Calu3 (cell line): ENCODE data around the gene ZNF775. TPM values are rescaled to one million over a fixed set of nuclear protein-coding genes. Genes with fewer than 3 reads are reported as not detected.

Experiments used
- BruUV-seq: library from RNA; stranded (reverse); fragments of 400-500 nt; replicated peaks from 2 replicates; lab custom pipeline; 2021; lab: Mats Ljungman, UMichigan
- CTCF ChIA-PET: fragments of 300-600 bp; sonication (Branson Sonifier 250); formaldehyde crosslinking; loops from one replicate; lab custom pipeline; 2022; ENCODE audit warnings: antibody characterized with exemption; lab: Charles Lee
- DNase-seq: peaks from one replicate; pipeline ENCODE4 v3.0.0; 2022
- H3K27ac Mint-ChIP-seq: one replicate; pipeline ENCODE4 v1.8.0; 2022; ENCODE audit warnings: mixed read lengths; ENCODE audit not compliant: unreplicated experiment
- H3K27me3 Mint-ChIP-seq: one replicate; pipeline ENCODE4 v1.8.0; 2022; ENCODE audit warnings: mixed read lengths; ENCODE audit not compliant: unreplicated experiment
- H3K36me3 Mint-ChIP-seq: one replicate; pipeline ENCODE4 v1.8.0; 2022; ENCODE audit warnings: mild to moderate bottlenecking, moderate library complexity, mixed read lengths; ENCODE audit not compliant: insufficient read depth, unreplicated experiment
- H3K4me1 Mint-ChIP-seq: one replicate; pipeline ENCODE4 v1.8.0; 2022; ENCODE audit warnings: mild to moderate bottlenecking, low read depth, mixed read lengths; ENCODE audit not compliant: unreplicated experiment
- H3K4me3 Mint-ChIP-seq: one replicate; pipeline ENCODE4 v1.8.0; 2022; ENCODE audit warnings: mild to moderate bottlenecking, low read depth, moderate library complexity, mixed read lengths; ENCODE audit not compliant: unreplicated experiment
- H3K9me3 Mint-ChIP-seq: one replicate; pipeline ENCODE4 v1.8.0; 2022; ENCODE audit warnings: low read depth, mixed read lengths; ENCODE audit not compliant: unreplicated experiment
- CTCF ChIP-seq: fragments of 200-600 bp; IDR thresholded peaks from one replicate; pipeline ENCODE4 v1.8.0; 2022; ENCODE audit warnings: antibody characterized with exemption; ENCODE audit not compliant: unreplicated experiment
- intact Hi-C: fragments of 100-400 bp; cut with micrococcal nuclease; formaldehyde crosslinking; loops from one replicate; pipeline ENCODE4 v1.10.0; 2022; ENCODE audit not compliant: unreplicated experiment
- total RNA-seq: library from RNA; stranded (reverse); gene quantifications from 2 replicates; pipeline ENCODE4 v1.2.3, GENCODE V29; 2022

ZNF775 gene
- total RNA-seq, 1 experiment from 2014 or later, result 5.8 TPM

GRCh38 chr7:150375662-150376521 lies 3.2 kb upstream of the ZNF775 start:
- no peaks in the 10 kb centered on the region for H3K27me3 Mint-ChIP-seq
- H3K4me1 Mint-ChIP-seq, result peaks cover 66% of the 10 kb centered on the region
- CTCF ChIA-PET, result no interaction called here
- H3K9me3 Mint-ChIP-seq, result no peaks in the 10 kb centered on the region
- peak overlapping the region; percentile 7 for H3K4me3 Mint-ChIP-seq
- intact Hi-C loops, result no loop called here
- peaks cover 79% of the 10 kb centered on the region for H3K36me3 Mint-ChIP-seq
- no peak for DNase-seq
- no TSS peak for BruUV-seq
- H3K27ac Mint-ChIP-seq, result peak overlapping the region; percentile 65
- no peak for TF ChIP-seq CTCF

- Mint-ChIP-seq H3K4me1 (peaks cover 64% of the 10 kb centered on the region), H3K9me3 (no peaks in the 10 kb centered on the region), H3K4me3 (peak overlapping the region; percentile 7), H3K36me3 (peaks cover 76% of the 10 kb centered on the region), H3K27ac (peak overlapping the region; percentile 65), H3K27me3 (no peaks in the 10 kb centered on the region)
- TF ChIP-seq CTCF, result no peak
- no peak for DNase-seq
- CTCF ChIA-PET, result no interaction called here
- BruUV-seq, result no TSS peak
- intact Hi-C loops, result no loop called here
Measured at GRCh38 chr7:150376560-150376959, 2.6 kb upstream of the ZNF775 start.

- no peak for TF ChIP-seq CTCF
- no peaks in the 10 kb centered on the region for H3K9me3 Mint-ChIP-seq
- H3K4me1 Mint-ChIP-seq, result peaks cover 64% of the 10 kb centered on the region
- CTCF ChIA-PET, result no interaction called here
- H3K27me3 Mint-ChIP-seq, result no peaks in the 10 kb centered on the region
- H3K36me3 Mint-ChIP-seq, result peaks cover 72% of the 10 kb centered on the region
- no TSS peak for BruUV-seq
- peak overlapping the region; percentile 65 for H3K27ac Mint-ChIP-seq
- DNase-seq, result no peak
- peak overlapping the region; percentile 96 for H3K4me3 Mint-ChIP-seq
- intact Hi-C loops, result no loop called here
Measured at GRCh38 chr7:150377196-150377595, 1.9 kb upstream of the ZNF775 start.

- CTCF ChIA-PET, result interaction anchor here (1.0 kb wide), 1 partner anchor 28 kb away, joined by 4 read pairs; a partner anchor contains a TSS
Measured at GRCh38 chr7:150377635-150378034, 1.5 kb upstream of the ZNF775 start.

More at GRCh38 chr7:150377635-150378034, 1.5 kb upstream of the ZNF775 start:
- no TSS peak for BruUV-seq
- DNase-seq, result no peak
- Mint-ChIP-seq H3K27ac (peak overlapping the region; percentile 65), H3K4me3 (peak overlapping the region; percentile 96), H3K36me3 (peaks cover 68% of the 10 kb centered on the region), H3K9me3 (no peaks in the 10 kb centered on the region), H3K4me1 (peaks cover 62% of the 10 kb centered on the region), H3K27me3 (no peaks in the 10 kb centered on the region)
- no peak for TF ChIP-seq CTCF
- intact Hi-C loops, result no loop called here
